Upper lobe of left lung (tissue), 6 donors: Measurements from ENCODE around the gene GARNL3. TPM values are rescaled to one million over a fixed set of nuclear protein-coding genes. Genes with fewer than 3 reads are reported as not detected.

Experiments used
- ATAC-seq, 2 donors: fragments of 200-7000 bp; cut with Tn5 transposase; one replicate each; pipeline ENCODE4 v1.9.1; 2022; ENCODE audit warnings: mild to moderate bottlenecking in 2 of 2, moderate library complexity in 2 of 2; ENCODE audit not compliant: low FRiP score in 2 of 2
- DNase-seq, 2 donors: peaks; one replicate each; pipeline ENCODE4 v3.0.0-alpha.2; 2019 to 2020
- H3K27ac ChIP-seq, 4 donors: fragments of 200-600 bp; sonication (generic); one replicate each; pipeline ENCODE4 v1.5.1; 2016 to 2019
- H3K27me3 ChIP-seq, 4 donors: fragments of 200-600 bp; sonication (generic); one replicate each; pipeline ENCODE4 v1.5.1; 2017 to 2019
- H3K36me3 ChIP-seq, 4 donors: fragments of 200-600 bp; sonication (generic); one replicate each; pipeline ENCODE4 v1.5.1; 2016 to 2019
- H3K4me1 ChIP-seq, 4 donors: fragments of 200-600 bp; sonication (generic); one replicate each; pipeline ENCODE4 v1.5.1; 2018 to 2019
- H3K4me3 ChIP-seq, 4 donors: fragments of 200-600 bp; sonication (generic); one replicate each; pipeline ENCODE4 v1.5.1; 2017 to 2019; ENCODE audit warnings: mild to moderate bottlenecking in 2 of 4, moderate library complexity in 1 of 4
- H3K9me3 ChIP-seq, 4 donors: fragments of 200-600 bp; sonication (generic); one replicate each; pipeline ENCODE4 v1.5.1; 2018 to 2019
- CTCF ChIP-seq, 6 experiments: fragments of 450-650 bp in 4 of 6; fragments of 200-600 bp in 2 of 6; sonication (generic) in 2 of 6; IDR thresholded peaks; one replicate each; pipeline ENCODE4 v1.5.1; 2016 to 2019; ENCODE audit warnings: antibody characterized with exemption in 6 of 6
- EP300 ChIP-seq, 4 donors: sonication (generic); formaldehyde crosslinking; IDR thresholded peaks; one replicate each; pipeline ENCODE4 v1.5.1; 2017; ENCODE audit warnings: antibody characterized with exemption in 4 of 4, control low read depth in 2 of 4
- POLR2A ChIP-seq, 4 donors: fragments of 450-650 bp; IDR thresholded peaks; one replicate each; pipeline ENCODE4 v1.5.1; 2016 to 2017; ENCODE audit warnings: antibody characterized with exemption in 4 of 4, mild to moderate bottlenecking in 2 of 4
- POLR2AphosphoS5 ChIP-seq, 2 donors: sonication (generic); formaldehyde crosslinking; IDR thresholded peaks; one replicate each; pipeline ENCODE4 v1.5.1; 2017; ENCODE audit warnings: antibody characterized with exemption in 2 of 2
- WGBS, 2 donors: methylation state at CpG; one replicate each; pipeline ENCODE4 v1.1.5; 2017 to 2018; 5-methylcytosine and 5-hydroxymethylcytosine counted together
- total RNA-seq, 6 donors: library from RNA; depleted of rRNA in 4 of 6; stranded (reverse); fragments of >200 nt in 4 of 6; gene quantifications; one replicate each; pipeline versions ENCODE4 v1.1.0 to v1.2.1, GENCODE V29; 2016 to 2021
- donor health status: DM: no; HTN: no; CAD: no; lungs with moderate emphysema.
- donor health status: DM: no; HTN: yes; CAD: no; lungs with severe emphysema.

GARNL3 gene
- total RNA-seq, 6 donors from 2014 or later: 3.1 to 37.7 (median 7.0) TPM

- H3K4me3 ChIP-seq: no peak overlapping the region
- H3K36me3 ChIP-seq: no peaks in the 10 kb centered on the region
- H3K27me3 ChIP-seq: no peaks in the 10 kb centered on the region
- TF ChIP-seq POLR2AphosphoS5 (IDR thresholded peaks at IDR 0.05) (no peak), CTCF (IDR thresholded peaks at IDR 0.05) (no peak), EP300 (IDR thresholded peaks at IDR 0.05) (no peak)
- H3K9me3 ChIP-seq: no peaks in the 10 kb centered on the region
- H3K27ac ChIP-seq: no peak overlapping the region
- WGBS, 2 donors: 81 to 88% methylated on average over 2 of the region's 2 CpGs
- ATAC-seq (no peak), DNase-seq (no peak)
- H3K4me1 ChIP-seq: peaks cover 11 to 15% (median 14%) of the 10 kb centered on the region in 4 donors
Measured at GRCh38 chr9:127278372-127278771, 13.8 kb downstream of the GARNL3 start.

DNA sequence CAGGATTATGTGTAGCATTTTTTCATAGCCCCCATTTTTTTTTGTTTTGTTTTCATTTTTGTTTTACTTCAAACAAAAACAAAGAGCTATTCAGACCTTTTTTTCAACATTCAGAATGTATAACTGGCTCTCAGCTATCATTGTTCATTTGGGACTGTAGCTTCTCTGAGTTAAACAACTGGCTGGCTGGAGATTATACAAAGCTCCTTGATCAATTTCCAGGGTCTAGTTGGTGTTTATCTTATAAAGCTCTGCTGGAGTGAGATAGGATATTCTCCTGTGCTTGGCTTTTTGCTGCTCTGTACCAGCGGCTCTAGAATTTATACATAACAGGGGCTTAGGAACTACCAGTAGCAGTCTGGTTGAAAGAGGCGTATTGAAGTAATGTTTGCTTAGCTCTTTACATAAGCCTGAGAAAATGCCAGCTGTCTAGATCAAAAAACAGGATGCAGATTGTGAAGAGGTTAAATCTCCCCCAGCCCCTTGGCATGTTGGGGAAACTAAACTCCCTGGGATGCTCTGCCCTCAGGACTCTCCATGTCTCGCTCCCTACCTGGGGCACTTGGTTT lies 15.2 kb downstream of the GARNL3 start:
- WGBS, 2 donors: 58 to 69% methylated on average over 3 of the region's 3 CpGs
- Histone ChIP-seq H3K4me1 (peaks cover 11 to 15% (median 14%) of the 10 kb centered on the region in 4 donors), H3K9me3 (no peaks in the 10 kb centered on the region), H3K27me3 (no peaks in the 10 kb centered on the region), H3K27ac (peak overlapping the region in 1 of 4 donors; percentile 13), H3K4me3 (no peak overlapping the region), H3K36me3 (no peaks in the 10 kb centered on the region)
- no peak for ATAC-seq
- TF ChIP-seq EP300 (IDR thresholded peaks at IDR 0.05) (no peak), POLR2AphosphoS5 (IDR thresholded peaks at IDR 0.05) (no peak), POLR2A (IDR thresholded peaks at IDR 0.05) (no peak), CTCF (IDR thresholded peaks at IDR 0.05) (no peak)
- no peak for DNase-seq

- ATAC-seq (no peak), DNase-seq (no peak)
- Histone ChIP-seq H3K27me3 (no peaks in the 10 kb centered on the region), H3K4me3 (no peak overlapping the region), H3K9me3 (no peaks in the 10 kb centered on the region), H3K27ac (no peak overlapping the region), H3K4me1 (peaks cover 13 to 18% (median 14%) of the 10 kb centered on the region in 4 donors), H3K36me3 (no peaks in the 10 kb centered on the region)
- TF ChIP-seq EP300 (IDR thresholded peaks at IDR 0.05): no peak
- no peak for TF ChIP-seq POLR2A (IDR thresholded peaks at IDR 0.05)
- no peak for TF ChIP-seq CTCF (IDR thresholded peaks at IDR 0.05)
- TF ChIP-seq POLR2AphosphoS5 (IDR thresholded peaks at IDR 0.05): no peak
- WGBS, 2 donors: 92% methylated on average over 8 of the region's 8 CpGs
Measured at GRCh38 chr9:127280880-127281660, 16.5 kb downstream of the GARNL3 start.

DNA sequence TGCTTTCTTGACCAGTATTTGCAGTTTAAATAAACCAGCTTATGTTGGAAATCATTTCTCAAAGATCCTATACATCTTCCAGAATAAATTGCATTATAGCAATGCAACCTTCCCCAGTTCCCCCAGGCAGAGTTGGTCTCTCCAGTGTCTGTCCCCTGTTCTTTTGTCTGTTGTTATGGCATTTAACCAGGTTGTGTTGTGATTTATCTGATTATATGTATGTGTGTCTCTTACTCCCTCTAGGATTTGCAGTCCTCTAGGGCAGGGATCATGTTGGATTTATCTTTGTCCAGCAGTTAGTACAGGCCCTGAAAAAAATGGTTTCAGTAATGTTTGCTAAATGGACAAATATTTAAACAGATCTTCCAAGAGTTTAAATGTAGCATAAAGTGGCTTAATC lies 17.3 kb downstream of the GARNL3 start:
- no peaks in the 10 kb centered on the region for H3K36me3 ChIP-seq
- no peak overlapping the region for H3K27ac ChIP-seq
- peaks cover 9 to 15% (median 11%) of the 10 kb centered on the region in 4 donors for H3K4me1 ChIP-seq
- no peak for ATAC-seq
- no peak for DNase-seq
- H3K4me3 ChIP-seq: no peak overlapping the region
- no peaks in the 10 kb centered on the region for H3K27me3 ChIP-seq
- H3K9me3 ChIP-seq: no peaks in the 10 kb centered on the region
- no peak for TF ChIP-seq EP300 (IDR thresholded peaks at IDR 0.05)
- TF ChIP-seq POLR2AphosphoS5 (IDR thresholded peaks at IDR 0.05): no peak
- TF ChIP-seq CTCF (IDR thresholded peaks at IDR 0.05): no peak
- TF ChIP-seq POLR2A (IDR thresholded peaks at IDR 0.05): no peak

DNA sequence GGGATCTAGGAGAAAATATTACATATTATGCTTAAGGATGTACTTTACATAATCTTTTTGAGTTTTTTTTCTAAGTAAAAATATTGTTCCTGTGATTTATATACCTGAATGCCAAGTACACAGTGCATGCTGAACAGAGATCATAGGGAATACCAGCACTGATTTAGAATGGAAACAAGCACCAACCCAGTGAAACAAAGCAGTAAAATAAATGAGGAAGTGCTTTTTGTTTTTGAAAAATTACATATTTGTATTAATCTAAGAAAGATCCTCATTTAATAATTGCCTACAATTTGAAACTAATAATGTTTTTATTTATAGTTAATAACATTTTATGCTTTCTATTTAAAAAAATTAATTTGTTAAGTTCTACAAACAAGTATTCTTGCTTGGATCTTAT lies 18.0 kb downstream of the GARNL3 start:
- Histone ChIP-seq H3K36me3 (no peaks in the 10 kb centered on the region), H3K27me3 (no peaks in the 10 kb centered on the region), H3K9me3 (no peaks in the 10 kb centered on the region), H3K4me3 (no peak overlapping the region), H3K27ac (no peak overlapping the region), H3K4me1 (peaks cover 2 to 8% (median 5%) of the 10 kb centered on the region in 4 donors)
- no peak for TF ChIP-seq CTCF (IDR thresholded peaks at IDR 0.05)
- TF ChIP-seq POLR2A (IDR thresholded peaks at IDR 0.05): no peak
- no peak for TF ChIP-seq EP300 (IDR thresholded peaks at IDR 0.05)
- TF ChIP-seq POLR2AphosphoS5 (IDR thresholded peaks at IDR 0.05): no peak
- no peak for DNase-seq
- no peak for ATAC-seq
